NCI-H187 (cell line): ENCODE results near the gene SSBP4.

Experiments used
- DNase-seq, 2 experiments: peaks; one replicate each; lab custom pipeline; 2025; lab: John Stamatoyannopoulos, UW

The SSBP4 gene

GRCh38 chr19:18433015-18433691, 14.0 kb downstream of the SSBP4 start:
- no peak for DNase-seq

GRCh38 chr19:18433735-18434398, 14.7 kb downstream of the SSBP4 start:
- no peak for DNase-seq

GRCh38 chr19:18434411-18435175, 15.4 kb downstream of the SSBP4 start:
- DNase-seq, result no peak

GRCh38 chr19:18435178-18435841, 16.1 kb downstream of the SSBP4 start:
- DNase-seq, result no peak

GRCh38 chr19:18435842-18436670, 16.9 kb downstream of the SSBP4 start:
- no peak for DNase-seq

- DNase-seq, result no peak
These were observed 17.7 kb downstream of the SSBP4 start for GRCh38 chr19:18436671-18437490.

GRCh38 chr19:18437491-18438330, 18.5 kb downstream of the SSBP4 start, which contains the start of gene ISYNA1:
ISYNA1 (minus strand) TSS chr19:18438133; CDS start chr19:18437979, 154 bp downstream.
- DNase-seq, result no peak

GRCh38 chr19:18438331-18439024, 19.3 kb downstream of the SSBP4 start:
- DNase-seq, result no peak

GRCh38 chr19:18439025-18439909, 20.1 kb downstream of the SSBP4 start:
- DNase-seq, result no peak

GRCh38 chr19:18439910-18440237, 20.7 kb downstream of the SSBP4 start:
- DNase-seq, result no peak

- DNase-seq, result no peak
These were observed 21.2 kb downstream of the SSBP4 start for GRCh38 chr19:18440415-18440877.

- DNase-seq, result no peak
These were observed 22.0 kb downstream of the SSBP4 start for GRCh38 chr19:18440936-18441803.

GRCh38 chr19:18441804-18442788, 22.9 kb downstream of the SSBP4 start:
- DNase-seq, result no peak

GRCh38 chr19:18442941-18443340, 23.7 kb downstream of the SSBP4 start:
- no peak for DNase-seq

GRCh38 chr19:18443406-18443805, 24.2 kb downstream of the SSBP4 start:
- DNase-seq, result no peak

- DNase-seq, result no peak
These were observed 24.6 kb downstream of the SSBP4 start for GRCh38 chr19:18443831-18444230.
